Umbilical cord (tissue), 2 donors: ENCODE measurements around the gene ADAP1. TPM values are rescaled to one million over a fixed set of nuclear protein-coding genes. Genes with fewer than 3 reads are reported as not detected.
A peak's percentile ranks its signal among the peaks of the same experiment; 100 is the strongest.

ENCODE experiments used
- DNase-seq: peaks from one replicate; pipeline ENCODE4 v3.0.0-alpha.2; 2015; ENCODE audit warnings: low spot score
- total RNA-seq: library from RNA; depleted of rRNA; stranded (reverse); fragments of >200 nt; gene quantifications from one replicate; pipeline ENCODE4 v1.2.3, GENCODE V29; 2014; ENCODE audit warnings: low replicate concordance; ENCODE audit not compliant: insufficient read depth

The ADAP1 gene
- total RNA-seq, 1 donor from 2014 or later: 13.5 TPM

DNA sequence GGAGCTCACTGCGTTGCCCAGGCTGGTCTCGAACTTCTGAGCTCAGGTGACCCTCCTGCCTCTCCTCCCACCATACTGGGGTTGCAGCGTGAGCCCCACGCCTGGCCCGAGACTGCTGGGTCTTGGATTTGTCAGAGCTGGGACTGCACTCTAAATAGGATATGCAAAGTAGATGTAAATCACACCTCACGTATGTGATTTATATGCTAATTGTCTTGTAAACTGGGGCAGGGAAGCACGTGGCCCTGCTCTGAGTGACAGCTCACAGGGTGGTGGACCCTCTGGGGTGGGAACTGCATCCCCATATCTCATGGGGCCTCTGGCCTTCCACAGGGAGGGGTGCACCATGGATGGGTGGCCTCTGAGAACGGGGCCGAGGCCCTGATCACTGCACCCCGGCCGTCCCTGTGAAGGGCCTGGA is 44.0 kb downstream of the ADAP1 start:
- no peak for DNase-seq

DNA sequence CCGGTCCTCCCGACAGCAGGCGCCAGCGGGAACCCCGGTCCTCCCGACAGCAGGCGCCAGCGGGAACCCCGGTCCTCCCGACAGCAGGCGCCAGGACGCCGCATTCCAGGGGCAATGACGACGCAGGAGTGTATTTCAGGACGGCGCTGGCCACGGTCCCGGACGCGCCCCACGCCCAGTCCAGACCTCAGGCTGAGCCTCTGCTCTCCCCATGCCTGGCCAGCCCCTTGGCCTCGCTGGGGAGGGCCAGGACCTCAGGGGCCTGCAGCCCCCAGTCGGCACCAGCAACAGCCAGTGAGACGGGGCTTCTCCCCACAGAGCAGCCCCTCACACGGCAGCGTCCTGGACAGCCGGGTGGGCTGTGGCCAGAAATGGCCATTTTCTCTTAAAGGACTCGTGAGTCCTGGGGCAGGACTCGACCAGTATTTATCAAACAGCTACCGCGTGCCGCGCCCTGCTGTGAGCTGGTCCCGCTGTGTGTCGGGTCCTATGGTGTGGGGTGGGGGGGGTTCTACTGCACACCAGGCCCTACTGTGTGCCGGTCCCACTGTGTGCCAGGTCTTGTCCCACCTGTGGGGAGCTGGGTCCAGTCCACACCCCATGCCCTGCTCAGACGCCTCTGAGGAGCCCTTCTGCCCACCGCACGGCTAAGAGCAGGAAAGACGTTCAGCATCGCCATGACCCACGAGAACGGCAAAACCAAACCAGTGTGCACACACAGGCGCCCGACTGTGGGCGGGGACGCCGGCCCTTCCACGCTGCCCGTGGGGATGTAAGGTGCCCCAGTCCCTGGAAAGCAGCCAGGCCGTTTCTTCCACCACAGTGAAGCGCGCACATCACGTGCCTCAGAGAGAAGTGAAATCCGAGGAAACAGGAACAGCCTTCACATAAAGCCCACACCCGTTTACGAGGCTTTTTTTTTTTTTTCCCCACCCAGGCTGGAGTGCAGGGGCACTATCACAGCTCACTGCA is 44.8 kb downstream of the ADAP1 start:
- peak; percentile 63 for DNase-seq

DNA sequence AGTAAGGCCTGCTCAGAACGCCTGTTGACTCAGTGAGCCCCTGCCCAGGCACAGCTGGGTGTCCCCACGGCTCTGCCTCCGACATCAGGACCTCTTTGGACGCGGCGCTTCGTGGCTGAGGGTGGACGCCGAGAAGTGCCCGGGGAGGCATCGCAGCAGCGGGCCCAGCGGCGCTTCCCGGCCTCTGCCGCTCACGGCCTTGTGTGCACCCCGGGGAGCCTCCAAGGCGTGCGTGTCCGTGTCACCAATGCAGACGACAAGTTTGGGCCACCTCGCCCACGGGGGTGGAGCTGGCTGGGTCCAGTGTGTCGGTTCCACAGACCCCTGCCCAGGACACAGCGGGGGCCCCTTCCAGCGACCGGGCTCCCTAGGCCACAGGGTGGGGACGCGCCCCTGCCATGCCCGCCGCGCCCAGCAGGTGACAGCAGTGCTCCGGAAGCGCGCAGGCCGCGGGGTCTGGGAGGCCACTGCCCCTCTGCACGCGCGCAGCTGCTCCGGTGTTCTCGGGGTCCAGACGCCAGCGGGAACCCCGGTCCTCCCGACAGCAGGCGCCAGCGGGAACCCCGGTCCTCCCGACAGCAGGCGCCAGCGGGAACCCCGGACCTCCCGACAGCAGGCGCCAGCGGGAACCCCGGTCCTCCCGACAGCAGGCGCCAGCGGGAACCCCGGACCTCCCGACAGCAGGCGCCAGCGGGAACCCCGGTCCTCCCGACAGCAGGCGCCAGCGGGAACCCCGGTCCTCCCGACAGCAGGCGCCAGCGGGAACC is 45.7 kb downstream of the ADAP1 start:
- DNase-seq: peak; percentile 44

DNA sequence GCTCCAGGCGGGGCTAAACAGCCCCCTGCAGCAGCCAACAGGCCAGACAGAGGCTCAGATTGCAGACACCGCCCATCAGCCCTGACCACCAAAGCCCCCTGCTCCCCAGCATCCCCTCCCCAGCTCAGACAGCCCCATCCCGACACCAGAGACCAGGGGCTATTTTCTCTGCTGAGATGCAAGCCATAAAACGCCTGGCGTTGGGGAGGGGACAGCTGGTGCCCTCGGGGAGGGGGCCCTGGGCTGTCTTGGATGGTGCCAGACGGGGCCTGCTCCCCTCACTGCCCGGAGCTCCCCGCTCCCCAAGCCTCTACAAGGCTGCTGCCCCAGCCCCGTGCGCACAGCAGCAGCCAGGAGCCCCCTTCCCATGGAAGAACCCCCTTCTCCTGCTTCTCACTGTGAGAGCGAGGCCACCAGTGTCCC is 46.3 kb downstream of the ADAP1 start:
- no peak for DNase-seq

DNA sequence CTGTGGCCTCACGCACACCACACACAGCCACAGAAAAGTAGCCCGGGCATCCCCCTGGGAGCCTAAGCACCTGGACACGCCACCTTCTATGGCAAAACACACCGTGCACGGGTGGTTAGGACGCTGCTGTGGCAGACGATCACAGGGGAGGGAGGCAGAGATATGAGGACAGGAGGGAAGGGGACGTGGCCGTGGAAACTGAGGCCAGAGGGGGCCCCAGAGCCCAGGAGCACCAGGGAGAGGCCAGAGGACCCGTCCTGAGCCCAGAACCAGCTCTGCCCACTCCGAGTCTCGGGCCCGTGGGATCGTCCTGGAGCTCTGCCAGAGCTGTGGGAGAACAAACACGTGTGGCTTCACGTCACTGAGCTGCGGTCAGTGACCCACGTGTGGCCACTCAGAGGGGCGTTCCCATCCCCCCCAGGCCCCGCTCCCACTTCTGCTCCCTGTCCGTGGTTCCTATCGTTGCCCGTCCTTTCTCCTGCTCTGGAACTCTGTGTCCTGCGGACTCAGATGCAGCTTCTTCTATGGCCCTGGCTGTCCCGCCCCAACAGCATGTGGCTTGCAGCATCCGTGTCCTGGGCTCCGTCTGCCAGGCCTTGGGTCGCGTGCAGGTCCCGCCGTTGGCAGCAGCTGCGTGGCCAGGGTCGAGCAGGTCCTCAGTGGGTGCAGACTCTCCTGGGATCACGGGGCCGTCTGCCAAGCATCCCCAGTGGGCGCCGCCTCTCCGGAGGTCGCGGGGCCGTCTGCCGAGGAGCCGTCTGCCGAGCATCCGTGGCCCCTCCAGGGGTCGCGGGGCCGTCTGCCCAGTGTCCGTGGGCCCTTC is 47.1 kb downstream of the ADAP1 start:
- no peak for DNase-seq

DNA sequence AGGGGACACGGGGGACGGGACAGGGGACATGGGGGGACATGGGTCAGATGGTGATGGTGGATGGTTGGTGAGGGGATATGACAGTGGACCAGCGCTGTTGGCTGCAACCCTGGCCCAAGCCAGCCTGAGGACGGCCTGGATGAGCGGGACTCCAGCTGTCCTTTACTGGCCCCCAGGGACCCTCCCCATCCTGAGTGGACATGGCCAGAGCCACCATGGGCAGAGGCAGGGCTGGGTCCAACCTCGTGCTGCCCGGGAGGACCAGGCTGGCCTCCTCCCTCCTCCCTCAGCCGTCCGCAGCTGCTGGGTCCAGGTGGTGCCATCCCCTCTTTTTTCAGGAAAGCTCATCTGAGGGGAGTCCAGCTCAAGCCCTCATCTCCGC is 47.7 kb downstream of the ADAP1 start:
- no peak for DNase-seq

DNA sequence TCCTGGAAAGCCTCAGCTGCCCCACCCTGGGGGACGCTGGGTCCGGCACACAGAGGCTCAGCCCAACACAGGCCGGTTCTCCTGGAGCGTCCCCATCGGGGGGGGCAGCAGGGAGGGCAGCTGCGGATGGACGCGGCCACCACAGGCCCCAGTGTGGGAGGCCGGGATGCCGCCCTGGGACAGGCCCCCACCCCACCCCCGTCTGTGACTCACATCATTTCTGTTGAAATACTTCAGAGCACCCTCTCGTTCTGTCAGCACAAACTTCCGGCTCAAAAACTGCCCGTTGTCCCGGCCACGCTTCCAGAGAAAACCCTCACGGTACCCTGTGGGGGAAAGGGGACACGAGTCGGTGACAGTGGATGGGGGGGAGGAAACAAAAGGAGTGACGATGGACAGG is 49.6 kb downstream of the ADAP1 start:
- no peak for DNase-seq

DNA sequence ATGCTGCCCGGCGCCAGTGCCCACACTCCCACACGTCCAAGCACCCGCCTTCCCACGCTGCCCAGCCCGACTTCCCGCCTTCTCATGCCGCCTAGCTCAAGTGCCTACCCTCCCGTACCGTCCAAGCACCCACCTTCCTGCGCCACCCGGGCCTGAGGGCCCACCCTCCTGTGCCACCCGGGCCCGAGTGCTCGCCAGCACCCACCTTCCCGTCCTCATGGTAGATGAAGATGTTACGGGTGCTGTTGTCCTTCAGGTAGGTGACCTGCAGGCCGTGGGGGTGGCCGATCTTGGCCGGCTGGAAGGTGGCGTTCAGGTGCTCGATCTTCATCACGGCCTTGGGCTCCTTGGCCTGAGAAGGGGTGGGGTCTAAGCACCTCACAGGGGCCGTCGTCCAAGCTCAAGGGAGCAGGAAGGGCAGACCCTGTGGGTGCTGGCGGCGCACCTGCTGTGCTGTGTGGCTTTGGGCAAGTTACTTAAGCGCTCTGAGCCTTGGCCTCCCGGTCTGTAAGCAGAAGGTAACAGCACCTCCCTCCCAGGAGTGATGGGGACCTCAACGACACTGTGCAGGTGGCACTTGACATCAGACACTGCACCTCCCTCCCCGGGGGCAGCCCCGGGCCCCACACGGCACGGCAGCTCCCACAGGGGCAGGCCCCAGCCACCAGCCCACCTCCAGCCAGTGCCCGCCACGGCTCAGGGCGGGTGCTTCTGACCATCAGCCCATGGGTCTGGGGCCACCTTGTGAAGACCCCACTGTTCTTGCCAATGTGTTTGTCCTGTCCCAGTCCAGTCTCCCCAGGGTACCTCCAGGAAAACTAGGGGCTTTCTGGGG is 50.3 kb downstream of the ADAP1 start:
- DNase-seq: no peak

DNA sequence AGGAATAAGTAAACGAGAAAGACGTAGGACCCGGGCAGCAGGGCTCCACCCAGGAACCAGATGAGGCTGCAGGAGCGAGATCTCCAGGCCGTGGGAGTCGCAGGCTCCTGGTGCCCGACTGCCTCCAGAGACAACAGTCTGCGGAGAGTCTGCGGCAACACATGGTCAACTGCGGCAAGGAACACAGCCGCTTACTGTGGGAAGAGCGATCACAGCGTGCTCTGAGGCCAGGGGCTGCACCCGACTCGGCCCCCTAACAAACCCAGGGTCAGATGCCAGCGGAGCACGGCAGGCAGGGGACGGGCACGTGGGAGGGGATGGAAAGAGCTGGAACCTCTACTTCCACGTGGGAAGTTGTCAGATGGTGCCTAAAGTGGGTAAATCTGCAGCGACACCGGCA is 51.5 kb downstream of the ADAP1 start:
- no peak for DNase-seq

DNA sequence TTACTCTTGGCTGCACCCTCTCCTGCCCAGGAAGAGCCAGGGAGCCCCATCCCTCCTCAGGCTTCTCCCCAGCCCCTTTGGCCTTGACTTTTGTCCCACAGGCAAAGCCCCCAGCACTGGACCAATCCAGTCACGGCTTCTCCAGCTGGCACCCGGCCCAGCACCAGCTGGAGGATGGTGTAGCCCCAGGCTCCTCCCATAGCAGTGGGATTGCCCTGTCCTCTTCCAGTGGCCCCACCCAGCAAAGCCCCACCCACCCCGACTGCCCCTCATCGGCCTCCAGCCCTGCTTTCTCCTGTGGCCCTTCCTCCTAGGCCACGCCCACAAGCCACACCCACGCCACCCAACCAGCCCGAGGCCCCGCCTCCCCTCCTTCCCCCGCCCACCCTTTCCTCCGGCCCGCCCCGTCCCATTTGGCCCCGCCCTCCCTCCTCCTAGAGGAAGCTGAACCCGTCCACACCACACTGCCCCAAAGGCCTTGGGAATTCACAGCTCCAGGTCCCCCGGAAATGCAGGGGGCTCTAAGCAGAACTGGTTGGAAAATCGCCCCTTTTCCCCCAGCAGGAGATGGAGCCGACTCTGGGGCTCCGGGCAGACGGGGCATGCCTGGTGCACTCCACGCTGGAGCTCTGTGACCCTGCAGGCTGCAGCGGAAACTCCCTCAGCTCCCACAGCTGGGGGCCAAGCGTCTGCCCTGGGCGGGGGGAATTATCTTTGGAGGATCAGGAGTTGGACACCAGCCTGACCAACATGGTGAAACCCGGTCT is 52.9 kb downstream of the ADAP1 start:
- DNase-seq: peak; percentile 69

DNA sequence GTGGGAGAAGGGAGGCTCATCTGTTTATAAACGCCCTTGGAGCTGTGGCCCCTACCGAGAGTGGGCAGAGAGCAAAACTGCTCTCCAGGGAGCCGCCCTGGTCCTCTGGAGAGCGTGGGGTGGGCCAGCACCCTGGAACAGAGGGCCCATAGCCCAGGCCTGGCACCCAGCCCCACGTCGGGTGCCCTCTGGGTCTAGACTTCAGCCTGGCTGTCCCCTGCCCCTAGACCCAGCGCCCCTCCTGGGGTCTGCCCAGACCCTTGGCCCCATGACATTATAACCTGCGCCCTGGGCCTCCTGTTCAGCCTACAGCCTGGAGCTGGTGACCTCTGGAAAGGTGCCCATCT is 53.5 kb downstream of the ADAP1 start:
- no peak for DNase-seq

DNA sequence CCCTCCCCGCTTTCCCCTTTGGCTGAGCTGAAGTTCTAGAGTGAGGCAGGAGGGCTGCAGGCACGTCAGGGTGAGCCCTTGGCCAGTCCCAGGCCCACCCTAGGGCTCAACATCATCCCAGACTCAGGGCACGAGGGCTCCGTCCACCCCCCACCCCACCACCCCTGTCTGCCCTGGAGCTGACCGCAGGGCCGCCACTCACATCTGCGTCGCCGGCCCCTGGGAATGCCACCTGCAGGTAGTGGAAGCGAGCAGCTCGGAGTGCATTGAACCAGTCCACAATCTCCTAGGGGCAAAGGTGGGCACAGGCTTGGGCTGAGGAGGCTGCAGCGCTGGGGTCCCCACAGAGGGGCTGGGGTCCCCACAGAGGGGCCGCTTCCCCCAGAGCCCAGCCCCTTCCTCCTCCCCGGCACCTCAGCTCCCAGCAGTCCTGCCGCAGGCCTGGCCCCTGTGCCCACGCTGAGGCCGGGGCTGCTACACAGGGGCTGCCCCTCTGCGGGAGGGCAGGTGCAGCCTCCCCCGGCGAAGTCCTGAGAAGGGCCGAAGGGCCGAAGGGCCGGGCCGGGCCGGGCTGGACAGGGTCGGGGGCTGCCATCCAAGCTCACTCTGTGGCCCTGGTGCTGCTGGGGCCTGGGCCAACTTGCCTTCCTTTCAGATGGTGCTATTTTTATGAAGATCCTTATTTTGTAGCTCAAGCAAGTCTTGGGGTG is 54.0 kb downstream of the ADAP1 start:
- DNase-seq: no peak

DNA sequence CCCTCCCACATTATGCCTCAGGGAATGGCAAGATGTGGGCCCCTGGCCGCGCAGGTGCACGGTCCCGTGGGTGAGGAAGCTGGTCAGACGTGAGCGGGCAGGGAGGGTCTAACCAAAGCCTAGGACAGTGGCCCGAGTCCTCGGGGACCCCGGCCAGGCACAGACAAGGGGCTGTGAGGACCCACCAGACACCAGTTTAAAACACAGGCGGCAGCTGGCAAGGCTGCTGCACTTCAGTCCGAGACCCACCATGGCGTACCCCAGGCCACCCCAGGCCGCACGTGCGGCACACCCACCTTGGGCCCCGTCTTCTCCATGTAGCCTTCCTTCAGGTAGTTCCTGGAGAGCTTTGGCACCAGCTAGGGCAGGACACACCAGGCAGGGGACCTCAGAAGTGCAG is 54.7 kb downstream of the ADAP1 start:
- DNase-seq: no peak

DNA sequence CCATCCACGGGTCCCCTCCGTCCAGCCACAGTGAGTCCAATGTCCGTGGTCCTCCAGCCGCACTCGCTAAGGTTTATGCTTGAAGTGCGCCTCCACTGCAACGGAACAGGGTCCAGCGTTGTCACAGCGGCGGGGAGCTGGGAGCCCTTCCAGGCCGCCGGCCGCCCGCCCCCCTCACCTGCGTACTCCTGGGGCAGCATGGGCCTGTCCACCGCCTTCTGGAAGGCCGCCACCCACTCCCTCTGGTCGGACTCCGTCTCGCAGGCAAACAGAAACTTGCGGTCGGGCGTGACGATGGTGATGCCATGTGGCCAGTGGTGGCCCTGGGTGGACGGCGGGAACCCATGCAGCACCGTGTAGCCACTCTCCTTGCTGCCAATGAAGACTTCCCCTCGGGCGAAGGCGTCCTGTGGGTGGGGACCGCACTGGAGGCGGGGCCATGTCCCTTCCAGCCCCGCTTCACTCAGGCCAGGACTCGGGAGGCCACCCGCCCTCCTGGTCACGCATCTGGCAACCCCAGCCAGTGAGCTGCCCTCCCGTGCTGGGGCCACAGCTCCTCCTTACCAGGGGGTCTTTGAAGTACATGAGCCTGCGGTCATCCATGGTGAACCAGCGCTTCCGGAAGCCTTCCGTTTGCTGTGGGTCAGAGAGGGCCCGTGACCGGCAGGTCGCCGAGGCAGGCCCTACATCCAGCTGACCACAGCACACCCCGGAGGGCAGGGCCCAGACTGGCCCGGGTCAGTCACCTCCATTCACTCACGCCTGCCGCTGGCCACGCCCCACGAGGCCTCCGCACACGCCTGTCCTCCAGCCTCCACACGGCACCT is 55.4 kb downstream of the ADAP1 start:
- no peak for DNase-seq

DNA sequence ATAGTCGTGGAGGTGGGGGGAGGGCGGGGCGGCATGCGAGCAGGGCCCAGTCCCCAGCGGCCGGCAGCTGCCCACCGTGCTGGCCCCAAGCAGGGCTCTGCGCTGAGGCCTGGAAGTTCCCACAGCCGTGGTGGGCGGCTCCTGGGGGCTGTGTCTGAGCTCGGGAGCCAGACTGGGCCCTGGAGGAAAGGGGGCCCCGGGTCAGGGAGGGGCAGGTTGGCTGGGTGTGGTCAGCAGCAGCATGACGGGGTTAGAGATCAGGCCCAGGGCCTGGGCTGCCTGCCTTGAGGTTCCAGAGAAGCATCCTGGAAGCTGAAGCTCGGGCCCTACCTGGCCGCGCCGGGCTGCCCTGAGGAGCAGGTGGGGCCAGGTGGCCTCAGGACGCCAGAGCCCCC is 56.0 kb downstream of the ADAP1 start:
- no peak for DNase-seq

DNA sequence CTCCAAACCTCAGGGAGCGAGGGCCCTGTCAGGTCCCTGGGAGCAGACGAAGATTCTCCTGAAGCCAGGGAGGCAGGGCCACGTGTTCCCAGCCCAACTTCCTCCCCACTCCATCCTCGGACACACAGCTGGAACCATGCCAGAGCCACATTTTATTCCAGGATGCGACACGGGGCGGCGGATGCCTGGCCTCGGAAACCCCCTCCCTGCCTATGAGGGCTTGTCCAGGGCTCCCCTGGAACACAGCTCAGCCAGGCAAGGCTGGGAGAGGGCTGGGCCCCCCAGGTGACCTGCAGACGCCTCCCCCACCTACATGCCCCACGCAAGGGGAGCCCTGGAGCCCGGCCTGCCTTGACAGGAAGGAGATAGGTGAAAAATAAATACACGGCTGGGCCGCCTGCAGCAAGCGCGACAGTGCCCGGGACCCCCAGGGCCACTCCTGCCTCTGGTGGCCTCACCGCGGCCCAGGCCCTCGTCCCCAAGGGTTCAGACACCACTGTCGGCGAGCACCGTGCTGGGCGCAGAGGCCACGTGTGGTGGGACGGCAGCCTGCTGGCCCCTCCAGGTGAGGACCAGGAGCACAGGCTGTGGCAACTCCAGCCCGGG is 56.6 kb downstream of the ADAP1 start:
- no peak for DNase-seq

DNA sequence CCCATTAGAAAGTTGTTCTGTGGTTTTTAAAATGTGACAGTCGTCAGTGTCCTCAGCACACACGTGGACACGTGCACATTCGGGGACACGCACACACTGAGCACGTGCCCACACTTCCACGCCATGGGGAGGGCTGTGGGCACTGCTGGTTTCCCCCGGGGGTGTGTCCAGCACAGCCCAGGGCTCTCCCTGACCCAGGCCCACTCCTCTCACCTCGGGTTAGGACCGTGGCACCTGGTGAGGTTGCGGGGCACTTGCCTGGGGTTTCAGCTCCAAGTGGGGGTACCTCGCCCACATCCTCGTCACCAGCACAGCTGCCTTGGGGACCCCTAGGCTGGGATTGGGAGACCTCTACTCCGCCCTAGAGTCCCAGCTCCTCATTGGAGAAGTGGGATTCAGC is 57.4 kb downstream of the ADAP1 start:
- DNase-seq: no peak

DNA sequence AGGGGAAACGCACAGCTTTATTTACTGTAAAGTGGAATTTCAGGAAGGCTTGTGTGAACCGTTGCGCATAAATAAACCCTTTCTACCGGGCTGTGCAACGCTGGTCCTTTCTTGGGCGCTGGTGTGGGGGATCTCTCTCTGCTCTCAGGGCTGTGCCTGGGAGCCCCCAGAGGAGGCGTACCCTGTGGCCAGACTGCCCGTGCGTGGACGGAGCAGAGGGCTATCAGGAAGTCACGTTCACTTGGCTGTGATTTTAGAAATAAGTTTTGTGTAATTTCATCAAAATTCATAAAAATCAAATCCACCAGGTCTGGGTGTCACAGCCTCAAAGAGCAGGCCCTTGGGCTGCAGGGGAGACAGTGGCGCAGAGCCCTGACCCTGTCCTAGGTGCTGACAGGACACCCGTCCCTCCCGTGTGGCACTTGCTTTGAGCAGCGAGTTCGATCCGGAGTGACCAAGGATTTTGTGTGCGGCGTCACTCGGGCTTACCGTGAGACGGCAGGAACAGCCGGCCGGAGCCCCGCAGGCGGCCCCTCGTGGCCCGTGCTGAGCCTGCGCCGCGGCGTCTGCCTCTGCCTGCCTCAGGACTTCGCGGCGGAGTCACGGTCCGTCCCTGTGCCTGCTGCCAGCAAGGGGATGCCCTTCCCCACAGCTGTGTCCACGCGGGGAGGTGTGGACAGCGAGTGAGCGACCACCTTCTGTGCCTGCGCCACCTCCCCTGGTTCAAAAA is 58.0 kb downstream of the ADAP1 start:
- no peak for DNase-seq
